Measurements from ENCODE around the gene VPS4B. TPM values are rescaled to one million over a fixed set of nuclear protein-coding genes. Genes with fewer than 3 reads are reported as not detected.

Gene VPS4B
- total and polyA plus RNA-seq, 10 of the 15 experiments (the other 5 are each of a cell fraction or from before 2014, with no cell fraction given): 21.4 to 37.6 (median 29.8) TPM

DNA sequence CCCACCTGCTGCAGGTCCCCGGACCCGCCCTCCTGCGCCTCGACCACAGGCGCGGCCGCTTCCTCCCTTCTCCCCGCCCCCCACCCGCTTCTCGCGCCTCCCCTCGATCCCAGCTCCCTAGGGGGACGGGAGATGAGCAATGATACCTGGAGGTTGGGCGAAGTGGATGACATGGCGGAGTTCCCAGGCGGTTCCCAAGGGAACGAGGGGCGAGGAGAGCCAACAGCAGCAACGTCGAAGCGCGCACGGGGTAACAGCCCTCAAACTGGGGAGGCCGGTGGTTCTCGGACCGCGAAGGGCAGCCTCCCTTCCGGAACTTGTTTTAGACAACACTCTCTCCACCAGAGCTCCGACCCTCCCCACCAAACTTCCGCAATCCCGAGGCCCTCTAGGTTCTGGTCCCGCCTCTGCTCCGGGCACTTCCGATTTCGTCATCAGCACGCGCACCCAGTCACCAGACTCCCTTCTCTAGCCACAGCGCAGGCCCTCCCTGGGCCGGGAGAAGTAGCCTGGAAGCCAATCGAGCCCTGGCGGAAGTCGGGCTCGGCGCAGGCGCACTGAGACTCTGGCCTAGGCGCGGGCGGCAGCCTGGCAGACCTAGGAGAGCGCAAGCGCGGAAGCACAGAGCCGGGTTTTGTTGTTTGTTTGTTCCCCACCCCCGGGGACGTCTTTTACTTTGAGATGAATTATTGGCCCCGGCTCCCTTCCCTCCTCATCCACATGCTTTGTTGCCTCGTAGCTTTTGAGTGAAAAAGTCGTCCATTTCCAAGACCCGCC, at the start of gene VPS4B (continued):
- TF ChIP-seq SMAD5 (IDR thresholded peaks at IDR 0.05; ENCODE audit: low read depth) (peak; percentile 80), BHLHE40 (IDR thresholded peaks at IDR 0.05; ENCODE audit: borderline replicate concordance in 1 of 2, low read depth in 2 of 2, low read length in 1 of 2) (peak; percentile 87 to 94; a peak in 3 of 4 replicates), NFYB (IDR thresholded peaks at IDR 0.05; ENCODE audit: insufficient read depth, low read depth, low read length) (peak; percentile 92), KAT2A (conservative IDR thresholded peaks at IDR 0.05; ENCODE audit: control insufficient read depth, low read depth, low read length) (no peak), PAX5 (IDR thresholded peaks at IDR 0.05; ENCODE audit: borderline replicate concordance, low read depth, low read length) (peak; percentile 31; the same call in 1 of the 2 replicates), SREBF2 (IDR thresholded peaks at IDR 0.05; ENCODE audit: low read length) (no peak), ZSCAN29 (IDR thresholded peaks at IDR 0.05) (no peak), RBBP5 (conservative IDR thresholded peaks at IDR 0.05) (no peak), RB1 (IDR thresholded peaks at IDR 0.05; ENCODE audit: borderline replicate concordance) (no peak), KLF5 (IDR thresholded peaks at IDR 0.05; ENCODE audit: partially characterized antibody) (no peak), RELB (IDR thresholded peaks at IDR 0.05; ENCODE audit: low read depth) (peak; percentile 60; the same call in 1 of the 2 replicates), CBX3 (IDR thresholded peaks at IDR 0.05; ENCODE audit: borderline replicate concordance, low read depth) (no peak), BCLAF1 (IDR thresholded peaks at IDR 0.05) (no peak), NRF1 (conservative IDR thresholded peaks at IDR 0.05; ENCODE audit: low read depth, low read length) (peak; percentile 94), FOS (IDR thresholded peaks at IDR 0.05; ENCODE audit: borderline replicate concordance, extremely low read depth, insufficient read length) (no peak), ATF7 (IDR thresholded peaks at IDR 0.05; ENCODE audit: low read depth) (peak; percentile 79), ETV6 (conservative IDR thresholded peaks at IDR 0.05 in 1 of 2, IDR thresholded peaks at IDR 0.05 in 1 of 2; ENCODE audit: borderline replicate concordance in 1 of 2, low read depth in 1 of 2) (no peak), EP300 (IDR thresholded peaks at IDR 0.05; ENCODE audit: borderline replicate concordance in 1 of 2, control insufficient read depth in 1 of 2, low read depth in 2 of 2, low read length in 2 of 2) (no peak)
- TF ChIP-seq, protein P1, sequence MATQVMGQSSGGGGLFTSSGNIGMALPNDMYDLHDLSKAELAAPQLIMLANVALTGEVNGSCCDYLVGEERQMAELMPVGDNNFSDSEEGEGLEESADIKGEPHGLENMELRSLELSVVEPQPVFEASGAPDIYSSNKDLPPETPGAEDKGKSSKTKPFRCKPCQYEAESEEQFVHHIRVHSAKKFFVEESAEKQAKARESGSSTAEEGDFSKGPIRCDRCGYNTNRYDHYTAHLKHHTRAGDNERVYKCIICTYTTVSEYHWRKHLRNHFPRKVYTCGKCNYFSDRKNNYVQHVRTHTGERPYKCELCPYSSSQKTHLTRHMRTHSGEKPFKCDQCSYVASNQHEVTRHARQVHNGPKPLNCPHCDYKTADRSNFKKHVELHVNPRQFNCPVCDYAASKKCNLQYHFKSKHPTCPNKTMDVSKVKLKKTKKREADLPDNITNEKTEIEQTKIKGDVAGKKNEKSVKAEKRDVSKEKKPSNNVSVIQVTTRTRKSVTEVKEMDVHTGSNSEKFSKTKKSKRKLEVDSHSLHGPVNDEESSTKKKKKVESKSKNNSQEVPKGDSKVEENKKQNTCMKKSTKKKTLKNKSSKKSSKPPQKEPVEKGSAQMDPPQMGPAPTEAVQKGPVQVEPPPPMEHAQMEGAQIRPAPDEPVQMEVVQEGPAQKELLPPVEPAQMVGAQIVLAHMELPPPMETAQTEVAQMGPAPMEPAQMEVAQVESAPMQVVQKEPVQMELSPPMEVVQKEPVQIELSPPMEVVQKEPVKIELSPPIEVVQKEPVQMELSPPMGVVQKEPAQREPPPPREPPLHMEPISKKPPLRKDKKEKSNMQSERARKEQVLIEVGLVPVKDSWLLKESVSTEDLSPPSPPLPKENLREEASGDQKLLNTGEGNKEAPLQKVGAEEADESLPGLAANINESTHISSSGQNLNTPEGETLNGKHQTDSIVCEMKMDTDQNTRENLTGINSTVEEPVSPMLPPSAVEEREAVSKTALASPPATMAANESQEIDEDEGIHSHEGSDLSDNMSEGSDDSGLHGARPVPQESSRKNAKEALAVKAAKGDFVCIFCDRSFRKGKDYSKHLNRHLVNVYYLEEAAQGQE (IDR thresholded peaks at IDR 0.05; ENCODE audit: low read depth, low read length): no peak
- TF ChIP-seq, protein P2, sequence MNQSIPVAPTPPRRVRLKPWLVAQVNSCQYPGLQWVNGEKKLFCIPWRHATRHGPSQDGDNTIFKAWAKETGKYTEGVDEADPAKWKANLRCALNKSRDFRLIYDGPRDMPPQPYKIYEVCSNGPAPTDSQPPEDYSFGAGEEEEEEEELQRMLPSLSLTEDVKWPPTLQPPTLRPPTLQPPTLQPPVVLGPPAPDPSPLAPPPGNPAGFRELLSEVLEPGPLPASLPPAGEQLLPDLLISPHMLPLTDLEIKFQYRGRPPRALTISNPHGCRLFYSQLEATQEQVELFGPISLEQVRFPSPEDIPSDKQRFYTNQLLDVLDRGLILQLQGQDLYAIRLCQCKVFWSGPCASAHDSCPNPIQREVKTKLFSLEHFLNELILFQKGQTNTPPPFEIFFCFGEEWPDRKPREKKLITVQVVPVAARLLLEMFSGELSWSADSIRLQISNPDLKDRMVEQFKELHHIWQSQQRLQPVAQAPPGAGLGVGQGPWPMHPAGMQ (IDR thresholded peaks at IDR 0.05; ENCODE audit: borderline replicate concordance): no peak

Measured in GM12878 (cell line).